HepG2 (cell line): ENCODE data around the gene PLCG2. TPM values are rescaled to one million over a fixed set of nuclear protein-coding genes. Genes with fewer than 3 reads are reported as not detected.
"Not testable (repeated sequence)": the region's sequence is repeated elsewhere in the genome, so short reads cannot be mapped to it uniquely, and the experiment has no call there.

ENCODE experiments used
- ATAC-seq: fragments of 200-7000 bp; cut with Tn5 transposase; 3 replicates; pipeline ENCODE4 v1.9.1; 2020; ENCODE audit warnings: mild to moderate bottlenecking, moderate library complexity
- BruUV-seq: library from RNA; stranded (reverse); fragments of 400-500 nt; replicated peaks from 2 replicates; lab custom pipeline; 2021; lab: Mats Ljungman, UMichigan
- CTCF ChIA-PET: fragments of 300-600 bp; formaldehyde crosslinking; extraction: SDS; loops from one replicate; lab custom pipeline; 2021; ENCODE audit warnings: low total read pairs, inconsistent platforms, low intra/inter-chr PET ratio; lab: Yijun Ruan, JAX
- POLR2A ChIA-PET: fragments of 350-600 bp; sonication (Branson Sonifier 250); formaldehyde crosslinking; loops from one replicate; lab custom pipeline; 2020; ENCODE audit warnings: antibody characterized with exemption, inconsistent platforms; lab: Yijun Ruan, JAX
- DNase-seq: peaks from one replicate; pipeline ENCODE4 v3.0.0-alpha.2; 2015; ENCODE audit warnings: low spot score
- FAIRE-seq: peaks from 3 replicates; lab custom pipeline; 2011; peaks lifted over from hg19 to GRCh38; lab: Jason Lieb, UNC
- H2AFZ ChIP-seq: one replicate; pipeline ENCODE4 v1.6.1; 2011; ENCODE audit warnings: low read length, inconsistent platforms
- H3K27ac ChIP-seq: fragments of 300-600 bp; 3 replicates; pipeline ENCODE4 v1.8.0; 2011; ENCODE audit warnings: mixed run types, mild to moderate bottlenecking, mixed read lengths, low read length, inconsistent platforms; ENCODE audit not compliant: insufficient read depth; ENCODE audit errors: extremely low read length
- H3K27me3 ChIP-seq, 2 experiments: fragments of 200-600 bp in 1 of 2; 2 replicates in 1 of 2; 3 replicates in 1 of 2; pipeline versions ENCODE4 v1.6.0 to v1.8.0; 2011; ENCODE audit warnings: low read length in 2 of 2, mild to moderate bottlenecking in 2 of 2, moderate library complexity in 2 of 2, inconsistent platforms in 1 of 2; ENCODE audit not compliant: insufficient read depth in 2 of 2, control insufficient read depth in 1 of 2
- H3K36me3 ChIP-seq, 2 experiments: fragments of 200-600 bp in 1 of 2; replicated peaks in 1 of 2; 2 replicates in 1 of 2; 3 replicates in 1 of 2; pipeline versions ENCODE4 v1.5.1 to v1.8.0; 2011; ENCODE audit warnings: low read length in 2 of 2, inconsistent platforms in 1 of 2; ENCODE audit not compliant: insufficient read depth in 2 of 2, control insufficient read depth in 1 of 2
- H3K4me1 ChIP-seq: 2 replicates; pipeline ENCODE4 v1.5.1; 2012; ENCODE audit warnings: low read length, inconsistent platforms; ENCODE audit not compliant: insufficient read depth
- H3K4me2 ChIP-seq: 2 replicates; pipeline ENCODE4 v1.6.0; 2011; ENCODE audit warnings: low read depth, low read length, inconsistent platforms
- H3K4me3 ChIP-seq, 3 experiments: fragments of 200-600 bp in 1 of 3; sonication (generic), shearing (Covaris generic) in 1 of 3; replicated peaks in 1 of 3; 2 replicates each; pipeline ENCODE4 v1.5.1; 2011 to 2016; ENCODE audit warnings: low read length in 3 of 3, inconsistent platforms in 2 of 3, low read depth in 2 of 3, mild to moderate bottlenecking in 2 of 3, control low read depth in 1 of 3, mixed read lengths in 1 of 3; ENCODE audit not compliant: insufficient read depth in 1 of 3
- H3K79me2 ChIP-seq: one replicate; pipeline ENCODE4 v1.6.1; 2011; ENCODE audit warnings: low read length, inconsistent platforms; ENCODE audit not compliant: insufficient read depth
- H3K9ac ChIP-seq: 2 replicates; pipeline ENCODE4 v1.6.0; 2011; ENCODE audit warnings: mild to moderate bottlenecking, low read depth, low read length, inconsistent platforms; ENCODE audit not compliant: insufficient read depth
- H3K9me3 ChIP-seq: 2 replicates; pipeline ENCODE4 v1.5.1; 2012; ENCODE audit warnings: mild to moderate bottlenecking, low read length
- H4K20me1 ChIP-seq: 2 replicates; pipeline ENCODE4 v1.6.0; 2011; ENCODE audit warnings: inconsistent platforms, mild to moderate bottlenecking, low read length, moderate library complexity; ENCODE audit not compliant: insufficient read depth
- IRX3 ChIP-seq: sonication (generic); formaldehyde crosslinking; IDR thresholded peaks from 2 replicates; pipeline ENCODE4 v1.8.1; 2023; ENCODE audit warnings: mild to moderate bottlenecking, low read depth, missing genetic modification reagents, borderline replicate concordance
- MXD1 ChIP-seq: sonication (generic); formaldehyde crosslinking; IDR thresholded peaks from 2 replicates; pipeline ENCODE4 v1.4.0; 2020; ENCODE audit warnings: mild to moderate bottlenecking, missing genetic modification reagents
- ZNF546 ChIP-seq: sonication (generic); formaldehyde crosslinking; conservative IDR thresholded peaks from 2 replicates; pipeline ENCODE4 v1.8.1; 2023; ENCODE audit warnings: mild to moderate bottlenecking, missing genetic modification reagents
- ZNF614 ChIP-seq: IDR thresholded peaks from 2 replicates; pipeline ENCODE4 v1.6.1; 2018; ENCODE audit warnings: missing biosample characterization, missing genetic modification reagents, inconsistent platforms, borderline replicate concordance
- ZNF747 ChIP-seq: sonication (generic); formaldehyde crosslinking; IDR thresholded peaks from 2 replicates; pipeline ENCODE4 v1.8.1; 2023; ENCODE audit warnings: missing genetic modification reagents, mild to moderate bottlenecking, borderline replicate concordance
- ZNF841 ChIP-seq: sonication (generic); formaldehyde crosslinking; IDR thresholded peaks from 2 replicates; pipeline ENCODE4 v1.8.1; 2023; ENCODE audit warnings: missing genetic modification reagents, borderline replicate concordance
- WGBS: methylation state at CpG from one replicate; pipeline ENCODE4 v1.1.6; 2017; ENCODE audit warnings: low lambda C conversion rate; 5-methylcytosine and 5-hydroxymethylcytosine counted together
- in situ Hi-C: cut with HindIII; loops from 2 replicates; pipeline ENCODE4 v1.10.0; 2017; ENCODE audit warnings: low pct_unique_long_range_greater_than_20kb; ENCODE audit not compliant: extremely low pct_ligation_motif_present
- intact Hi-C: fragments of 100-400 bp; cut with micrococcal nuclease; formaldehyde crosslinking; loops from one replicate; pipeline ENCODE4 v1.10.0; 2022; ENCODE audit not compliant: unreplicated experiment
- polyA plus RNA-seq, 8 experiments: library from polyadenylated mRNA; depleted of rRNA in 3 of 8; stranded (reverse) in 7 of 8; unstranded in 1 of 8; fragments of >200 nt; fragmentation: Illumina TruSeq in 4 of 8; extraction: Trizol in 4 of 8; gene quantifications; 2 replicates each; pipeline versions ENCODE4 v1.2.1 to v1.2.3, GENCODE V29; 2011 to 2016; ENCODE audit warnings: low read depth in 4 of 8, missing spikeins in 1 of 8, mixed read lengths in 1 of 8; ENCODE audit not compliant: insufficient read depth in 1 of 8
- total RNA-seq, 5 experiments: library from RNA; depleted of rRNA; stranded (reverse); fragments of >200 nt; fragmentation: Illumina TruSeq; extraction: Trizol; gene quantifications; 2 replicates each; pipeline ENCODE4 v1.2.3, GENCODE V29; 2016; ENCODE audit warnings: low read depth in 1 of 5
- TF ChIP-seq, protein P1 (sequence below): IDR thresholded peaks from 2 replicates; pipeline ENCODE4 v1.6.1; 2012; ENCODE audit warnings: low read length, improper control_type of control experiment

PLCG2 gene
- total and polyA plus RNA-seq, 2 of the 13 experiments (the other 11 are each of a cell fraction or from before 2014, with no cell fraction given) = 0.13 to 0.18 TPM

DNA sequence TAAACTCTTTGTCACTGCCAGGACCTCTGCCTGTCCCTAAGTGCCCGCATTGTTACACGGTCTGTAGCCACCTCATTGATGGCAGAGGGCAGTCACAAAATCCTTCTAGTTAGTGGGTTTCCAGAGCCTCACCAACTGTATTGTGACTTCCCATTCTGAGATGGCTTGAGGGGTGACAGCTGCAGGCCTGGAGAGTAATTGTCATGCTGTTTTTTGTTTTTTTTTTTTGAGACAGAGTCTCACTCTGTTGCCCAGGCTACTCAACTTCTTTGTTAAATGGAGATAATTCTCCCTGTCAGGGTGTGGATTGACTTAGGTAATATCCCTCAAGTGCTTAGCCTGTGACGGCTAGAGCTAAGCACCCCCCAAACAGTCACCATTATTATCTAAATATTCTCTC lies 154.3 kb downstream of the PLCG2 start (continued):
- TF ChIP-seq, protein P1, sequence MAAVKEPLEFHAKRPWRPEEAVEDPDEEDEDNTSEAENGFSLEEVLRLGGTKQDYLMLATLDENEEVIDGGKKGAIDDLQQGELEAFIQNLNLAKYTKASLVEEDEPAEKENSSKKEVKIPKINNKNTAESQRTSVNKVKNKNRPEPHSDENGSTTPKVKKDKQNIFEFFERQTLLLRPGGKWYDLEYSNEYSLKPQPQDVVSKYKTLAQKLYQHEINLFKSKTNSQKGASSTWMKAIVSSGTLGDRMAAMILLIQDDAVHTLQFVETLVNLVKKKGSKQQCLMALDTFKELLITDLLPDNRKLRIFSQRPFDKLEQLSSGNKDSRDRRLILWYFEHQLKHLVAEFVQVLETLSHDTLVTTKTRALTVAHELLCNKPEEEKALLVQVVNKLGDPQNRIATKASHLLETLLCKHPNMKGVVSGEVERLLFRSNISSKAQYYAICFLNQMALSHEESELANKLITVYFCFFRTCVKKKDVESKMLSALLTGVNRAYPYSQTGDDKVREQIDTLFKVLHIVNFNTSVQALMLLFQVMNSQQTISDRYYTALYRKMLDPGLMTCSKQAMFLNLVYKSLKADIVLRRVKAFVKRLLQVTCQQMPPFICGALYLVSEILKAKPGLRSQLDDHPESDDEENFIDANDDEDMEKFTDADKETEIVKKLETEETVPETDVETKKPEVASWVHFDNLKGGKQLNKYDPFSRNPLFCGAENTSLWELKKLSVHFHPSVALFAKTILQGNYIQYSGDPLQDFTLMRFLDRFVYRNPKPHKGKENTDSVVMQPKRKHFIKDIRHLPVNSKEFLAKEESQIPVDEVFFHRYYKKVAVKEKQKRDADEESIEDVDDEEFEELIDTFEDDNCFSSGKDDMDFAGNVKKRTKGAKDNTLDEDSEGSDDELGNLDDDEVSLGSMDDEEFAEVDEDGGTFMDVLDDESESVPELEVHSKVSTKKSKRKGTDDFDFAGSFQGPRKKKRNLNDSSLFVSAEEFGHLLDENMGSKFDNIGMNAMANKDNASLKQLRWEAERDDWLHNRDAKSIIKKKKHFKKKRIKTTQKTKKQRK = no peak
- TF ChIP-seq MXD1 (no peak), ZNF747 (CRISPR knock-in tag) (no peak), ZNF546 (CRISPR knock-in tag) (no peak), ZNF614 (no peak), ZNF841 (CRISPR knock-in tag) (no peak), IRX3 (CRISPR knock-in tag) (no peak)

DNA sequence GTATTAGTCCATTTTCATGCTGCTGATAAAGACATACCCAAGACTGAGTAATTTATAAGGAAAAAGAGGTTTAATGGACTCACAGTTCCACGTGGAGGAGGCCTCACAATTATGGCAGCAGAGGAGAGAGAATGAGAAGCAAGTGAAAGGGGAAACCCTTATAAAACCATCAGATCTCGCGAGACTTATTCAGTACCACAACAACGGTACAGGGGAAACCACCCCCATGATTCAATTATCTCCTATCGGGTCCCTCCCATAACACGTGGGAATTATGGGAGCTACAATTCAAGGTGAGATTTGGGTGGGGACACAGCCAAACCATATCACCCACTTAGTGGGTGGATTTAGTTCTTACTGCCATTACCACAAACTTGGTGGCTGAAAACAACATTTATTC lies 155.6 kb downstream of the PLCG2 start:
- CTCF ChIA-PET, H3K9ac ChIP-seq, in situ Hi-C loops, H3K79me2 ChIP-seq, POLR2A ChIA-PET, BruUV-seq, H3K36me3 ChIP-seq, H3K4me3 ChIP-seq, ATAC-seq, H2AFZ ChIP-seq, intact Hi-C loops, FAIRE-seq, DNase-seq, H3K4me1 ChIP-seq, H3K27ac ChIP-seq, H3K4me2 ChIP-seq, H4K20me1 ChIP-seq, H3K9me3 ChIP-seq: not testable (repeated sequence)
- WGBS = 64% methylated on average over 6 of the region's 6 CpGs
- H3K27me3 ChIP-seq = peaks cover 2 to 27% of the 10 kb centered on the region in 2 experiments; a peak in 3 of 5 replicates
